ENCODE measurements around the gene LYZL1.

DNA sequence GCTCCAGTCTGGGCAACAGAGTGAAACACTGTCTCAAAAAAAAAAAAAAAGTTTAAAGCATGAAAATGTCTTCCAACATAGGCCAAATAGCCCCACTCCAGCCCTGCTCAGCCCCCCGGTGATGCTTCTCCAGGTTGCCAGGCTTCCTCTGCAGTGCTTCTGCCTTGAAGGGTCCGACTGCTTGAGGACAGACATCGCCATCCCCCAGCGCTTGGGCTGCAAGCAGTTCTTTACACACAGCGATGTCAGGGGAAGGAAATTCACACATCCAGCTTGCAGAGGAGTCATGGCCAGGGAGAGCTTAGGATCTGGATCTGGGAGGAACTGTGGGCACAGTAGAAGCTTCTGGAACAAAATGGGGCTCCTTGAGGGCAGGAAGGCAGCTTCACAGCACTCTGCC, 26.9 kb downstream of the LYZL1 start:
- TF ChIP-seq POLR2A (IDR thresholded peaks at IDR 0.05; ENCODE audit: borderline replicate concordance, extremely low read depth, insufficient read depth, insufficient read length) = no peak
- TF ChIP-seq, protein P1, sequence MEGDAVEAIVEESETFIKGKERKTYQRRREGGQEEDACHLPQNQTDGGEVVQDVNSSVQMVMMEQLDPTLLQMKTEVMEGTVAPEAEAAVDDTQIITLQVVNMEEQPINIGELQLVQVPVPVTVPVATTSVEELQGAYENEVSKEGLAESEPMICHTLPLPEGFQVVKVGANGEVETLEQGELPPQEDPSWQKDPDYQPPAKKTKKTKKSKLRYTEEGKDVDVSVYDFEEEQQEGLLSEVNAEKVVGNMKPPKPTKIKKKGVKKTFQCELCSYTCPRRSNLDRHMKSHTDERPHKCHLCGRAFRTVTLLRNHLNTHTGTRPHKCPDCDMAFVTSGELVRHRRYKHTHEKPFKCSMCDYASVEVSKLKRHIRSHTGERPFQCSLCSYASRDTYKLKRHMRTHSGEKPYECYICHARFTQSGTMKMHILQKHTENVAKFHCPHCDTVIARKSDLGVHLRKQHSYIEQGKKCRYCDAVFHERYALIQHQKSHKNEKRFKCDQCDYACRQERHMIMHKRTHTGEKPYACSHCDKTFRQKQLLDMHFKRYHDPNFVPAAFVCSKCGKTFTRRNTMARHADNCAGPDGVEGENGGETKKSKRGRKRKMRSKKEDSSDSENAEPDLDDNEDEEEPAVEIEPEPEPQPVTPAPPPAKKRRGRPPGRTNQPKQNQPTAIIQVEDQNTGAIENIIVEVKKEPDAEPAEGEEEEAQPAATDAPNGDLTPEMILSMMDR (IDR thresholded peaks at IDR 0.05 in 2 of 3, conservative IDR thresholded peaks at IDR 0.05 in 1 of 3; ENCODE audit: borderline replicate concordance in 1 of 3, insufficient read depth in 1 of 3, low read depth in 2 of 3, low read length in 2 of 3) = no peak
- TF ChIP-seq EZH2 (IDR thresholded peaks at IDR 0.05) = no peak
- no peak for TF ChIP-seq YY1 (IDR thresholded peaks at IDR 0.05; ENCODE audit: extremely low read depth, insufficient replicate concordance, low read depth, low read length)
- no peak for TF ChIP-seq RAD21 (IDR thresholded peaks at IDR 0.05; ENCODE audit: low read depth)
- no peak for TF ChIP-seq SRF (IDR thresholded peaks at IDR 0.05; ENCODE audit: low read depth)
- TF ChIP-seq ZNF274 (IDR thresholded peaks at IDR 0.05; ENCODE audit: low read depth, low read length) = no peak
- TF ChIP-seq EZH2phosphoT487 (IDR thresholded peaks at IDR 0.05; ENCODE audit: borderline replicate concordance) = no peak
- TF ChIP-seq CBX3 (IDR thresholded peaks at IDR 0.05; ENCODE audit: low read depth) = no peak
